ENCODE results near the gene CTSC. TPM values are rescaled to one million over a fixed set of nuclear protein-coding genes. Genes with fewer than 3 reads are reported as not detected.

CTSC gene
- total and polyA plus RNA-seq, 7 donors: 10.7 to 82.4 (median 16.1) TPM

GRCh38 chr11:88345949-88346348 is 8.4 kb upstream of the CTSC start:
- no peak overlapping the region for H3K27ac ChIP-seq
- 88 to 100% (median 95%) methylated on average over 1 of the region's 1 CpG for WGBS, 3 donors
- TF ChIP-seq, protein P1, sequence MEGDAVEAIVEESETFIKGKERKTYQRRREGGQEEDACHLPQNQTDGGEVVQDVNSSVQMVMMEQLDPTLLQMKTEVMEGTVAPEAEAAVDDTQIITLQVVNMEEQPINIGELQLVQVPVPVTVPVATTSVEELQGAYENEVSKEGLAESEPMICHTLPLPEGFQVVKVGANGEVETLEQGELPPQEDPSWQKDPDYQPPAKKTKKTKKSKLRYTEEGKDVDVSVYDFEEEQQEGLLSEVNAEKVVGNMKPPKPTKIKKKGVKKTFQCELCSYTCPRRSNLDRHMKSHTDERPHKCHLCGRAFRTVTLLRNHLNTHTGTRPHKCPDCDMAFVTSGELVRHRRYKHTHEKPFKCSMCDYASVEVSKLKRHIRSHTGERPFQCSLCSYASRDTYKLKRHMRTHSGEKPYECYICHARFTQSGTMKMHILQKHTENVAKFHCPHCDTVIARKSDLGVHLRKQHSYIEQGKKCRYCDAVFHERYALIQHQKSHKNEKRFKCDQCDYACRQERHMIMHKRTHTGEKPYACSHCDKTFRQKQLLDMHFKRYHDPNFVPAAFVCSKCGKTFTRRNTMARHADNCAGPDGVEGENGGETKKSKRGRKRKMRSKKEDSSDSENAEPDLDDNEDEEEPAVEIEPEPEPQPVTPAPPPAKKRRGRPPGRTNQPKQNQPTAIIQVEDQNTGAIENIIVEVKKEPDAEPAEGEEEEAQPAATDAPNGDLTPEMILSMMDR (IDR thresholded peaks at IDR 0.05): no peak
- H3K4me3 ChIP-seq: no peak overlapping the region
- peaks cover 13% of the 10 kb centered on the region for H3K4me1 ChIP-seq
- DNase-seq (no peak), ATAC-seq (no peak)
- no peaks in the 10 kb centered on the region for H3K9me3 ChIP-seq
- H3K36me3 ChIP-seq (ENCODE audit: insufficient read depth in 1 of 2, low read depth in 1 of 2): no peaks in the 10 kb centered on the region
- no peaks in the 10 kb centered on the region for H3K27me3 ChIP-seq (ENCODE audit: insufficient read depth in 3 of 3, low read length in 2 of 3)
- intact Hi-C loops (cut with DNase I): no loop called here

- WGBS, 3 donors: 79 to 84% (median 79%) methylated on average over 2 of the region's 2 CpGs
- Histone ChIP-seq H3K27me3 (ENCODE audit: insufficient read depth in 3 of 3, low read length in 2 of 3) (no peaks in the 10 kb centered on the region), H3K27ac (no peak overlapping the region), H3K4me3 (no peak overlapping the region), H3K36me3 (ENCODE audit: insufficient read depth in 1 of 2, low read depth in 1 of 2) (no peaks in the 10 kb centered on the region), H3K9me3 (no peaks in the 10 kb centered on the region), H3K4me1 (peaks cover 13% of the 10 kb centered on the region)
- DNase-seq: no peak
- intact Hi-C loops (cut with DNase I): no loop called here
- TF ChIP-seq, protein P1 (IDR thresholded peaks at IDR 0.05): no peak
- ATAC-seq: no peak
Measured at GRCh38 chr11:88345408-88345807, 7.9 kb upstream of the CTSC start.

GRCh38 chr11:88344869-88345268 is 7.3 kb upstream of the CTSC start:
- Histone ChIP-seq H3K27ac (peak overlapping the region; percentile 26), H3K4me1 (peaks cover 13% of the 10 kb centered on the region), H3K4me3 (no peak overlapping the region), H3K9me3 (no peaks in the 10 kb centered on the region), H3K36me3 (ENCODE audit: insufficient read depth in 1 of 2, low read depth in 1 of 2) (no peaks in the 10 kb centered on the region), H3K27me3 (ENCODE audit: insufficient read depth in 3 of 3, low read length in 2 of 3) (no peaks in the 10 kb centered on the region)
- intact Hi-C loops (cut with DNase I): no loop called here
- 86 to 91% (median 89%) methylated on average over 2 of the region's 2 CpGs for WGBS, 3 donors
- ATAC-seq (no peak), DNase-seq (no peak)
- TF ChIP-seq, protein P1 (IDR thresholded peaks at IDR 0.05): no peak

DNA sequence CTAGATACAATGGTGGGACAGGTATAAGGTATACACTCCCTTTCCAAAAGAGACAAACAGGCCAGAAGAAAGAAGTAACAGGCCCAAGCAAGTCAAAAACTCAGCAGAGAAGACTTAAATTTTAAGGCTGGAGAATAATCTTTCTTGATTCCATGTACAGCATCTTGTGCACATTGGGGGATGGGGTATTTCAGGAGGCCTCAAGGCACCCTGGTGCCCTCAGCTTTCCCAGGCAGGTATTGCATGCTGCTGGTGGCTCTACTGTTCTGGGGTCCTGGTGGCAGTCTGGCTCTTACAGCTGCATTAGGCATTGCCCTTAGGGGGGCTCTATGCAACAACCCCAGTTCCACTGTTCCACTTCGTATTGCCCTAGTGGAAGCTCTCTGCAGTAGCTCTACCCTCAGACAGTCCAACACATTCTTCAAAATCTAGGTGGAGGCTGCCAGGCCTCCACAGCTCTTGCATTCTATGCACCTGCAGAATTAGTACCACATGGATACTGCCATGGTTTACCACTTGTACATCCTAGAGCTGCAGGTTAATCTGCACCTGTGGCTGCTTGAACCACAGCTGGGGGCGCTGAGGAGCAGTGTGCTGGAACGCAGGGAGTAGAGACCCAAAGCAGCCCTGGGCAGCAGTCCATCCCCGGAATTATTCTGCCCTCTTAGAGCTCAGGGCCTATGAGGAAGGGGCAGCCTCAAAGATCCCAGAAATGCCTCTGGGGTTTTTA is 4.2 kb upstream of the CTSC start:
- no peak overlapping the region for H3K4me3 ChIP-seq
- H3K36me3 ChIP-seq (ENCODE audit: insufficient read depth in 1 of 2, low read depth in 1 of 2): no peaks in the 10 kb centered on the region
- ATAC-seq (no peak), DNase-seq (no peak)
- WGBS, 3 donors: 65 to 85% (median 72%) methylated on average over 4 of the region's 4 CpGs
- intact Hi-C loops (cut with DNase I): no loop called here
- no peaks in the 10 kb centered on the region for H3K9me3 ChIP-seq
- TF ChIP-seq, protein P1 (IDR thresholded peaks at IDR 0.05): no peak
- no peaks in the 10 kb centered on the region for H3K27me3 ChIP-seq (ENCODE audit: insufficient read depth in 3 of 3, low read length in 2 of 3)
- H3K27ac ChIP-seq: no peak overlapping the region
- H3K4me1 ChIP-seq: peaks cover 12% of the 10 kb centered on the region
